OCI-LY7 (cell line): ENCODE measurements around the gene SCUBE2. TPM values are rescaled to one million over a fixed set of nuclear protein-coding genes. Genes with fewer than 3 reads are reported as not detected.

Source experiments
- BruUV-seq: library from RNA; stranded (reverse); fragments of 400-500 nt; replicated peaks from 2 replicates; lab custom pipeline; 2021; lab: Mats Ljungman, UMichigan
- CTCF ChIA-PET: fragments of 300-600 bp; sonication (Branson Sonifier 250); formaldehyde crosslinking; loops from one replicate; lab custom pipeline; 2022; ENCODE audit warnings: antibody characterized with exemption; ENCODE audit not compliant: unreplicated experiment; lab: Charles Lee
- POLR2A ChIA-PET: fragments of 300-600 bp; sonication (Branson Sonifier 250); formaldehyde crosslinking; loops from one replicate; lab custom pipeline; 2022; ENCODE audit warnings: antibody characterized with exemption; lab: Charles Lee
- DNase-seq: peaks from one replicate; pipeline ENCODE4 v3.0.0-alpha.2; 2015; ENCODE audit warnings: low spot score
- H2AFZ ChIP-seq: fragments of 200-600 bp; sonication (generic), shearing (Covaris generic); 2 replicates; pipeline ENCODE4 v1.6.1; 2014; ENCODE audit warnings: mild to moderate bottlenecking, antibody characterized with exemption, low read length, moderate library complexity
- H3K27ac ChIP-seq: fragments of 200-600 bp; sonication (generic); 2 replicates; pipeline ENCODE4 v1.5.1; 2014; ENCODE audit warnings: mixed run types, low read depth, mild to moderate bottlenecking, moderate library complexity, low read length, inconsistent platforms; ENCODE audit not compliant: poor library complexity, severe bottlenecking
- H3K36me3 ChIP-seq: fragments of 200-600 bp; sonication (generic); 2 replicates; pipeline ENCODE4 v1.6.1; 2014; ENCODE audit warnings: mild to moderate bottlenecking, antibody characterized with exemption, low read length, moderate library complexity, mixed read lengths; ENCODE audit not compliant: insufficient read depth
- H3K4me1 ChIP-seq: fragments of 200-600 bp; sonication (generic); 2 replicates; pipeline ENCODE4 v1.5.1; 2014; ENCODE audit warnings: mild to moderate bottlenecking, low read length; ENCODE audit not compliant: insufficient read depth, poor library complexity, severe bottlenecking
- H3K4me2 ChIP-seq: fragments of 200-600 bp; sonication (generic); 2 replicates; pipeline ENCODE4 v1.6.1; 2014; ENCODE audit warnings: mild to moderate bottlenecking, low read length
- H3K4me3 ChIP-seq: fragments of 200-600 bp; sonication (generic); 2 replicates; pipeline ENCODE4 v1.5.1; 2014; ENCODE audit warnings: mild to moderate bottlenecking, low read depth, low read length; ENCODE audit not compliant: poor library complexity, severe bottlenecking
- H3K79me2 ChIP-seq: fragments of 200-600 bp; sonication (generic); 2 replicates; pipeline ENCODE4 v1.6.1; 2016; ENCODE audit warnings: low read depth, mild to moderate bottlenecking, low read length, moderate library complexity, mixed read lengths; ENCODE audit not compliant: insufficient read depth
- H3K9me2 ChIP-seq: fragments of 200-600 bp; sonication (generic); 2 replicates; pipeline ENCODE4 v1.6.1; 2016; ENCODE audit warnings: mild to moderate bottlenecking, low read length, mixed read lengths; ENCODE audit not compliant: insufficient read depth
- H3K9me3 ChIP-seq: fragments of 200-600 bp; sonication (generic); 2 replicates; pipeline ENCODE4 v1.6.1; 2014; ENCODE audit warnings: mild to moderate bottlenecking, mixed run types, low read length, mixed read lengths
- H4K20me1 ChIP-seq: fragments of 200-600 bp; sonication (generic); 2 replicates; pipeline ENCODE4 v1.6.1; 2014; ENCODE audit warnings: mild to moderate bottlenecking, antibody characterized with exemption, low read length, moderate library complexity, mixed read lengths; ENCODE audit not compliant: insufficient read depth
- EZH2phosphoT487 ChIP-seq: fragments of 200-600 bp; sonication (generic); IDR thresholded peaks from 2 replicates; pipeline ENCODE4 v1.6.1; 2018; ENCODE audit warnings: low read depth, borderline replicate concordance, mild to moderate bottlenecking, mixed run types, antibody characterized with exemption, low read length, moderate library complexity, mixed read lengths
- intact Hi-C: fragments of 100-400 bp; cut with micrococcal nuclease; formaldehyde crosslinking; loops from one replicate; pipeline ENCODE4 v1.10.0; 2022; ENCODE audit not compliant: unreplicated experiment
- total RNA-seq, 2 experiments: library from RNA; depleted of rRNA in 1 of 2; stranded (reverse); fragments of >200 nt in 1 of 2; shearing (Covaris generic) in 1 of 2; gene quantifications; 2 replicates each; pipeline ENCODE4 v1.2.3, GENCODE V29; 2014 to 2022
- TF ChIP-seq, protein P1 (sequence below): fragments of 200-600 bp; sonication (generic); conservative IDR thresholded peaks from 2 replicates; pipeline ENCODE4 v1.5.1; 2014; ENCODE audit warnings: mild to moderate bottlenecking, antibody characterized with exemption, low read length, moderate library complexity, mixed read lengths

Gene SCUBE2
- total RNA-seq, 2 experiments from 2014 or later: not detected

DNA sequence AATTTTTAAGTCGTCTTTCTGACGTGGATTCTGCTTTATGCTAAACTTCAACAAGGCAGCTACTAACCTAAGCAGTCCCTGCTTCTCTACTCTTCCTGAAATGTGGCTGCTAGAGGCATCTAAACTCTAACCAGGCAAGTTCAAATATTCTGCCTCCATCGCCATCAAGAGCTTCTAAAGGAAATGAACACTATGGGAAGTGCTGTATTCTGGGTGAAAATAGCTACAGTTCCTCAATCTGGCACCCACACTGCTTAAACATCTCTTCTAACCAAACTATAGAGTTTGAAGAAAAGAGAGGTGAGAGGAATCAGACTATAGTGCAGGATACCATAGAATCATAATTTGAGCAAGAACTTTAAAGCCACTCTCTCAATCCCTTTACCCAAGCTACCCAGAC is 93.9 kb downstream of the SCUBE2 start:
- ChIA-PET POLR2A (interaction anchor here (0.6 to 0.7 kb wide), 3 partner anchors 27 to 1492 kb away, joined by 3 to 5 read pairs (median 3); no protein-coding TSS in a partner anchor), CTCF (interaction anchor here (0.9 kb wide), 1 partner anchor 8 kb away, joined by 3 read pairs; no protein-coding TSS in a partner anchor)
- H3K9me3 ChIP-seq: no peaks in the 10 kb centered on the region
- no peaks in the 10 kb centered on the region for H4K20me1 ChIP-seq
- H3K27ac ChIP-seq: no peak overlapping the region
- H3K4me2 ChIP-seq: no peak overlapping the region
- intact Hi-C loops: no loop called here
- DNase-seq: no peak
- no peak overlapping the region for H2AFZ ChIP-seq
- H3K36me3 ChIP-seq: no peaks in the 10 kb centered on the region
- H3K79me2 ChIP-seq: no peaks in the 10 kb centered on the region
- H3K9me2 ChIP-seq: no peaks in the 10 kb centered on the region
- BruUV-seq: no TSS peak
- no peak for TF ChIP-seq EZH2phosphoT487
- TF ChIP-seq, protein P1, sequence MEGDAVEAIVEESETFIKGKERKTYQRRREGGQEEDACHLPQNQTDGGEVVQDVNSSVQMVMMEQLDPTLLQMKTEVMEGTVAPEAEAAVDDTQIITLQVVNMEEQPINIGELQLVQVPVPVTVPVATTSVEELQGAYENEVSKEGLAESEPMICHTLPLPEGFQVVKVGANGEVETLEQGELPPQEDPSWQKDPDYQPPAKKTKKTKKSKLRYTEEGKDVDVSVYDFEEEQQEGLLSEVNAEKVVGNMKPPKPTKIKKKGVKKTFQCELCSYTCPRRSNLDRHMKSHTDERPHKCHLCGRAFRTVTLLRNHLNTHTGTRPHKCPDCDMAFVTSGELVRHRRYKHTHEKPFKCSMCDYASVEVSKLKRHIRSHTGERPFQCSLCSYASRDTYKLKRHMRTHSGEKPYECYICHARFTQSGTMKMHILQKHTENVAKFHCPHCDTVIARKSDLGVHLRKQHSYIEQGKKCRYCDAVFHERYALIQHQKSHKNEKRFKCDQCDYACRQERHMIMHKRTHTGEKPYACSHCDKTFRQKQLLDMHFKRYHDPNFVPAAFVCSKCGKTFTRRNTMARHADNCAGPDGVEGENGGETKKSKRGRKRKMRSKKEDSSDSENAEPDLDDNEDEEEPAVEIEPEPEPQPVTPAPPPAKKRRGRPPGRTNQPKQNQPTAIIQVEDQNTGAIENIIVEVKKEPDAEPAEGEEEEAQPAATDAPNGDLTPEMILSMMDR: no peak
- no peak overlapping the region for H3K4me3 ChIP-seq
- no peaks in the 10 kb centered on the region for H3K4me1 ChIP-seq

DNA sequence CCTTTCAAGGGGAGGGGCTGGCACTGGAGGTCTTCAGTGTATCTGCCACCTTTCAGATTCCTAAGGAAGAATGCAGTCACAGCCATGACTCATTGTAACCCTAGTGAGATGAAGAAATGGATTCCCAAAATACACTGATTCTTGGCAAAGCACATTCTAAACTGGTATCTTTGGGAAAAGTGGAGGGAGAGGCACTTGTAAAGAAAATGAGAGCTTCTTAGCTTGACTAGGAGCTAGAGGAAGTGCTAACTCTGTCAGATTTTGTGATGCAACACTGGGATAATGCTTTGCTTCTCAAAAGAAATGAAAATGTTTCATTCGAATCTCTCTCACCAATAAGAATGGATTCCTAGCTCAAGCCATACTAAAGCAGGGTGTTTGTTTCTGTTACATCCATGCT is 101.9 kb downstream of the SCUBE2 start:
- ChIA-PET POLR2A (no interaction called here), CTCF (no interaction called here)
- Histone ChIP-seq H3K9me3 (no peaks in the 10 kb centered on the region), H3K4me1 (no peaks in the 10 kb centered on the region), H3K4me2 (no peak overlapping the region), H3K79me2 (no peaks in the 10 kb centered on the region), H3K36me3 (no peaks in the 10 kb centered on the region), H4K20me1 (no peaks in the 10 kb centered on the region), H3K27ac (no peak overlapping the region), H2AFZ (no peak overlapping the region), H3K4me3 (no peak overlapping the region), H3K9me2 (no peaks in the 10 kb centered on the region)
- no TSS peak for BruUV-seq
- DNase-seq: no peak
- intact Hi-C loops: no loop called here
- TF ChIP-seq, protein P1: no peak
- no peak for TF ChIP-seq EZH2phosphoT487

DNA sequence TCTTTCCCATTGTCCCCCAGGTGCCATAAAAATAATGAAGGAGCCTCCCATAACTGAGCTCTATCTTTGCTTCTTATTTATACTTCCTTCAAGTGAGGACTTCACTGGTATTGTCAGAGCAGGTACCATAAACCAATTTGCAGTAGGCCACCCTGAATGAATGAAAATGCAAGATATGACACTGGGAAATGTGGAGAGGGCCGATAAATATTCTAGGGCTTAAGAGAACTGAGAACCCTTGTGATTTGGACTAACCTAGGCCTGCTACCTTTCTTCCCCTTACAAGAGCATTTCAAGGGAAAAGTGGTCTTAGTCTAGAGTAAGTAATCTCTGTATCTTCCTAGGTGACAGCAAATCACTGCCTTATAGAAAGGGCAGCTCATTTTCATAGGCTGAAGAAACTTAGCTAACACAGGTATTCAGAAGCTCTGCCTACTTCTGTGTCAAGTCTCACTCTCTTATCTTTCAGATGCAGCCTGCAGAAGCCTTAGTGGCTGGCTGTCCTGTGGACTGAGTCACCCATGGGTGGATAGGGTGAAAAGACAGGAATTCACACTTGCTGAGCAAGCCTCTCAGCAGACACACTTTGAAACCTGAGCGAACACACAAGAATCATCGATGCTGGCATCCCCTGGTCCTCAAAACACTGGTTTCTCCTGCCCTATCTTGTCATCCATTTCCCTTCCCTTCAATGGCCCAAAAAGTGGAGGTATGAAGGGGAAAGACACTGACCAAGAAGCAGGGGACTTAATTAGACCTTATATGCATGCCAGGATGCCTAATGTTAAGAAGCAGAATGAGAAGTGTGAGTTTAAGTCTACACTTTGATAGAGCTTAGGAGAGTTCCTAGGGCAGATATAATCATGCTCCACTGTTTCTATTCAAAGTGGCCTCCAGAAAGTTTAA is 102.8 kb downstream of the SCUBE2 start:
- TF ChIP-seq EZH2phosphoT487: no peak
- TF ChIP-seq, protein P1: no peak
- Histone ChIP-seq H2AFZ (no peak overlapping the region), H3K27ac (no peak overlapping the region), H3K79me2 (no peaks in the 10 kb centered on the region), H3K4me1 (no peaks in the 10 kb centered on the region), H3K9me3 (no peaks in the 10 kb centered on the region), H4K20me1 (no peaks in the 10 kb centered on the region), H3K36me3 (no peaks in the 10 kb centered on the region), H3K9me2 (no peaks in the 10 kb centered on the region), H3K4me2 (no peak overlapping the region), H3K4me3 (no peak overlapping the region)
- intact Hi-C loops: no loop called here
- ChIA-PET POLR2A (no interaction called here), CTCF (no interaction called here)
- no TSS peak for BruUV-seq
- no peak for DNase-seq
